Measurements from ENCODE around the gene BRCC3.

BRCC3 gene

DNA sequence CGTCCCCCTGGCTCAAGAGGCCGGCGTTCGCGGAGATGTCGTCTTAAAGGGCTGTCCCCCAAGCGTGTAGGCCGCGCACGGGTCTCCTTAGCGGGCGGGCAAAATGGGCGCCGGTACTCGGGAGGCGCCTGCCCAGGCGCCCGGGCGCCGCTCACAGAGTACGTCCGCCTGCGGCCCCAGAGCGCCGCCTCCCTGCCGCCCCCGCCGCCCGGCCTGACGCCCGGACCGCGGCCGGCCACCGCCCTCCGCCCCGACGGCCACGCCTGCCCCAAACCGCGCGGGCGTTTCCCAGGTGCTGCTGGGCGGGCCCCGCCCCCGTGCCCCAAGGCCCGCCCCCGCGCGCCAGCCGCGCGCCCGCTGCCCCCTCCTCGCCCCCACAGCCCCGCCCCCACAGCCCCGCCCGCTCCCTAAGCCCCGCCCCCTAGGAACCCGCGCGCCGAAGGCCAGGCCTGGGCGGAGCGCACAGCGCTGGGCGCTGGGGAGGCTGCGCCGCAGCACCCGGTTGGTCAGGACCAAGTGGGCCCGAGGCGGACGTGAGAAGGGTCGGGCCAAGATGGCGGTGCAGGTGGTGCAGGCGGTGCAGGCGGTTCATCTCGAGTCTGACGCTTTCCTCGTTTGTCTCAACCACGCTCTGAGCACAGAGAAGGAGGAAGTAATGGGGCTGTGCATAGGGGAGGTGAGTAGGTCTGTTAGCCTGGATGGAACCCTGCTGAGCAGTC, at the start of gene BRCC3, which contains the start of the genes CMC4 and MTCP1:
TSS of gene BRCC3 (plus strand) at position 534 of the 719 bp plus-strand sequence. CDS start at position 554, 20 bp downstream.
TSS of gene CMC4 (minus strand) at position 162 of the 719 bp plus-strand sequence. CDS start 7,113 bp downstream, outside the sequence.
TSS of gene MTCP1 (minus strand) at position 162 of the 719 bp plus-strand sequence. CDS start 5,126 bp downstream, outside the sequence.
- peak; percentile 82 for DNase-seq (ENCODE audit: low spot score)

DNA sequence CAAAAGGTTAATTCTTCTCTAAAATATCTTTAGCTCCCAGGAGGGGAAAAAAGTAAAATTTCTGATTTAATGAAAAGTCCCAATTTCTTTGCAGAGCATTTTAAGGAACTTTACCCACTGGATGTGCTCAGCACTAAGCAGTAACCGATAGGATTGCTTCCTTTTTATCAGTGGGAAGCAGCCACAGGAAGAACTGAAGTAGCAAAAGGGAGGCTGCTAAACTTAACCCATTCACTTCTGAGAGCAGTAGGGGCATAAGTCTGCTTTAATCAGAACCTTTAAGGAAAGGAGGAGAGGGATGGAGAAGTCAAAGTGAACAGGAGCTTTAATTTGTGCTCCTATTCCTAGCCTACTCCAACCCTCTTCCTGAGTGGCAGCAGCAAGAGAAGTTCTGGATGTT, 48.7 kb upstream of the BRCC3 start, which contains the start of gene F8:
TSS of gene F8 (minus strand) at position 139 of the 400 bp plus-strand sequence. CDS start 171 bp downstream, outside the sequence.
- DNase-seq (ENCODE audit: low spot score), result no peak

DNA sequence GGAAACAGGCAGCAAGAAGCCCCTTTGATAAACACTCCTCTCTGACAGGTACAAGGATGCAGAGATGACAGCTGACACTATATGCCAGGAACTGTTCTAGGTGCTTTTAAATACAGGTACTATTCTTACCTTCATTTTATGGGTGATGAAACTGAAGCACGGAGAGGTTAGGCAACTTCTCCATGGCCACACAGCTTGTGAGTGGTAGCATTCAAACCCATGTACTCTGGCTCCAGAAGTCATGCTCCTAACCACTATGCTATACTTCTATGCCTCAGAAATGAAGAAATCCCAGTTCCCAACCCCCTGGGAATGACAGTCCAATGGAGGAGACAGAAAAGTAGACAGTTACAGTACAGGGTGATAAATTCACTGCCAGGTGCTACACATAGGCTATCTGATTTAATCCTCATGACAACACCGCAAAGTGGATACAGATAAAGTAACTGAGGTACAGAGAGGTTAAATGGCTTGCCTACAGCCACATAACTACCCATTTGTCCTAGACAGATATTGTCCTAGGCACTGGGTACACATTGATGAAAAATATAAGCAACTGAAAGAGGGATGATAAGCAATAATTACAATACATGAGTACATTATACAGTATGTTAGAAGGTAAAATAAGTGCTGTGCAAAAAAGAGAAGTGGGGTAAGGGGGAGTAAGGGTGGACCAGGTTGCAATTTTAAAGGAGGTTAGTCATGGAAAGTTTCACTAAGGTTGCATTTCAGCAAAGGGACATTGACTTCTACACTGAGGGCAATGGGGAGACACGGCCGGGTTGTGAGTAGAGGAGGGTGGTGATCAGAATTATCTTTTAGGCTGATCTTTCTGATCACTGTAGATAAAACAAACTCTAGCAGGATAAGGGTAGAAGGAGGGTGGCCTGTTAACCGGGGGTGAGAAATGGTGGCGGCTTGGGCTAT, 47.1 kb upstream of the BRCC3 start:
- no peak for DNase-seq (ENCODE audit: low spot score)

DNA sequence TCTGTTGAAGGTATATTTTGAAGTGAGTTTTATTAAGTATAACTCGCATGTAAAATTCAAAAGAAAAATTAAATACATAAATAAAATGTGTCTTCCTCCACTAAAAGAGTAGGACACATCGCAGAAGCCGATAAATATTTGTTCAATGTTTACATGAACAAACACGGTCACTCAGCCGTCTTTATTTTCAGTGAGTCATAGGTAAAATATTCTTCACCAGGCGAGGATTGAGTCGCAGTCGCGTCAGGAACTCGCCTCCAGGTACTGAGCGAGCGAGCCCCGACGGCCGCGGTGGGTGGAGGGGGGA, 44.9 kb upstream of the BRCC3 start:
- no peak for DNase-seq (ENCODE audit: low spot score)

DNA sequence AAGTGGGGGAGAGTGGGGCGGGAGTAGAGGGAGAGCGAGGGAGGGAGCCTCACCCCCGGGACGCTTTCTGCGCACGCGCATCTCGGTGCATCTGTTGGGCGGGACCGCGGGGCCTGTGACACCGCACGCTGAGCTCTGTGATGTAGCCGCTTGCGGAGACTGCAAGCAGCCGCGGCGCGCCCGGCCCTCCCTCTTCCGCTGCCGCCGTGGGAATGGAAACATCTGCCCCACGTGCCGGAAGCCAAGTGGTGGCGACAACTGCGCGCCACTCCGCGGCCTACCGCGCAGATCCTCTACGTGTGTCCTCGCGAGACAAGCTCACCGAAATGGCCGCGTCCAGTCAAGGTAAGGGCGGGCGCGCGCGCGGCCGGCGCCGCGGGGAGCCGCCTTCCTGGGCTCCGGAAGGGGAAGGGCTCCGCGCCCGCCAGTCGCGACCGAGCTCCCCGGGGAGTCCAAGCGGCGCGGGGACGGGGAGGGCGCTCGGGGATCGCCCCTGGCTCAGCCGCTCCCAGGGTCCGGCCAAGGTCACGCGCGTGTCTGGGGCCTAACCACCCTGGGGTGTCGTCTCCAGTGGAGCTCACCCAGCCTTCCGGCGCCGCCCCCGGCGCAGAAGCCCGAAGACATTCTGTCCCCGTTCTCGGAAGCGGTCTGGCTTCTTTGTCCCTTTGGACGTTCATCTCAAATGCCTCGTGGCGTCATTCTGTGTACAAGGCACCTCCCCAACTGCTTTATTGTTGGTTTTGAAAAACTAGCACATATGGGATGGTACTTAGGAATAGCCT, 44.4 kb upstream of the BRCC3 start, which contains the start of gene FUNDC2:
TSS of gene FUNDC2 (plus strand) at position 118 of the 782 bp plus-strand sequence. CDS start at position 213, 95 bp downstream.
- peak; percentile 90 for DNase-seq (ENCODE audit: low spot score)

DNA sequence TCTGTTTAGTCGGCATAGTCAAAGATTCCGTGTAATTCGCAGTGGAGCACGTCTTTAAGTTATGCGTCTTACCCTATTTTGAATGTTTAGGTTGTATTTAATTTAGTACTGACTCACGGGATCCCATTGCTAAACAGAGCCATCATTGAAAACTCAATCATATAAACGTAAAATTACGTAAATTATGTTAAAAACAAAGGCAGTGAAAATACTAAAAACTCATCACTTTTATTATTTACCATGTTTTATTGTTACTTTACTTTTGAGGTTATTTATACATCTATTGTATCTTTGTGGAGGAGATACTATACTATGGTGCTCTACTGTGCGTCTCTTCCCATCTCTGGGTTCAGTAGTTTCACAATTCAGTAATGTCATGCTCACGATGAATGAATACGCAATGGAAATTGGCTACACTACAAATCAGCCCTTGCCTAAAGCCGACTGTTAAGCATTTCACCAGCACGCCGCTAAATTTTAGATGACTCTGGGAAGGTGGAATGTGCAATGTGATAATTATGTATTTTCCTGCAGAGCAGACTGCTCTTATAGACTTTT, 43.7 kb upstream of the BRCC3 start:
- DNase-seq (ENCODE audit: low spot score), result no peak

DNA sequence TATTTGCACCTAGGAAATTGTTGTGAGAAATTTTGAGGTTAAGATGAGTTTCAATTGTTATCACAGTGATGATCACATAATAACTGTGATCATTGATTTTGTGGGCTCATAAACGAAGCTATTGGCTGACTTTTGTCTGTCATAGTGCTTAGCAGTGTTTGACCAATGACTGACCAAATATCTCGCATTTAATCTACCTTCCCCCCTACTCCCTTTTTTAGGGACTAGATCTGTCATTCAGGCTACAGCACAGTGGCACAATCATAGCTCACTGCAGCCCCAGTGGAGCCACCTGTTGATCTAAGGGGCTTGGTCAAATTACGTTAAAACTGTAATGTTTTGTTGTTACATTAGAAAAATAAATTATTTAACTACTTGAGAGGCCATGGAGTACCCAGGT, 43.2 kb upstream of the BRCC3 start:
- DNase-seq (ENCODE audit: low spot score), result no peak

DNA sequence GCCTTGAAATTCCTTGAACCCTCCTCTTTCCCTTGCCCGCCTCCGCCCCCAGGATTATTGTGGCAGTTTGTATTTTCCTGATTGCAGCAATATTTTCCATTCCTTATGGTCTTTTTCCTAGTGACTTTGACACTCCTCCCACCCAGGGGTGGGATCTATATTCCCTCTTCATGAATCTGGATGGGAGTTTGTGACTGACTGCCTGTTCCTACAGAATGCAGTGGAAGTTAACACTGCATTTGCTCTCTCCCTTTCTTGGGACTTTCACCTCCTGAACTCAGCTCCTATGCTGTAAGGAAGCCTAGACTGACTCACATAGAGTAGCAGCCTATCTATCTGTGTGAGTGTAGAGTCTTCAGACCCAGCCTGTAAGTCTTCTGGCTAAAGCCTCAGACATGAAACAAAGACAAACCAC, 42.4 kb upstream of the BRCC3 start:
- no peak for DNase-seq (ENCODE audit: low spot score)

DNA sequence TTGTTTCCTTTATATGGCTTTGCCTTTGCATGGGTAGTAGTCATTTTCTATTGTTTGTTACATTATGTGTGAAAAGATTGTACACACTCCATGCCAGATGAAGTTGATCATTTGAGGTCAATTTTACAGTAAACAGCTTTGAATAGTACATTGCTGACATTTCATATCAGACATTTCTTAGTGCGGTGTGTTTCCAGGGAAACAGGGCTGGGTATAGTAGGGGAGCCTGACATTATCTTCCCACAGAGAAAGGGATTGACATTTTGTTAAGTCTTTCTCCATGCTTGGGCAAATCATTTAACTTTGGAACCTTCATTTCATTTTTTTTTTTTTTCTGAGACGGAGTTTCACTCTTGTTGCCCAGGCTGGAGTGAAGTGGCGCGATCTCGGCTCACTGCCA, 39.7 kb upstream of the BRCC3 start:
- no peak for DNase-seq (ENCODE audit: low spot score)

DNA sequence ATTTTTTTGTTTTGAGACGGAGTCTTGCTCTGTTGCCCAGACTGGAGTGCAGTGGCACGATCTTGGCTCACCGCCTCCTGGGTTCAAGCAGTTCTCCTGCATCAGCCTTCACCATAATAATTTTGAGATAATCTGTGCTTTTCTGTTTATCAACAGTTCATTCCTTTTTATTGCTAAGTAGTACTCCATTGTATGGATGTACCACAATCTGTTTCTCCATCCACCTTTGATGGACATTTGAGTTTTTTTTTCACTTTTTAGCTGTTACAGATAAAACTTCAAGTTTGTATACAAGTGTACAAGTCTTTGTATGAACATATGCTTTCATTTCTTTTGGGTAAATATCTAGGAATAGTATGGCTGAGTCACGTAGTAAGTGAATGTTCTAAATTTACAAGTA, 35.6 kb upstream of the BRCC3 start:
- DNase-seq (ENCODE audit: low spot score), result no peak

DNA sequence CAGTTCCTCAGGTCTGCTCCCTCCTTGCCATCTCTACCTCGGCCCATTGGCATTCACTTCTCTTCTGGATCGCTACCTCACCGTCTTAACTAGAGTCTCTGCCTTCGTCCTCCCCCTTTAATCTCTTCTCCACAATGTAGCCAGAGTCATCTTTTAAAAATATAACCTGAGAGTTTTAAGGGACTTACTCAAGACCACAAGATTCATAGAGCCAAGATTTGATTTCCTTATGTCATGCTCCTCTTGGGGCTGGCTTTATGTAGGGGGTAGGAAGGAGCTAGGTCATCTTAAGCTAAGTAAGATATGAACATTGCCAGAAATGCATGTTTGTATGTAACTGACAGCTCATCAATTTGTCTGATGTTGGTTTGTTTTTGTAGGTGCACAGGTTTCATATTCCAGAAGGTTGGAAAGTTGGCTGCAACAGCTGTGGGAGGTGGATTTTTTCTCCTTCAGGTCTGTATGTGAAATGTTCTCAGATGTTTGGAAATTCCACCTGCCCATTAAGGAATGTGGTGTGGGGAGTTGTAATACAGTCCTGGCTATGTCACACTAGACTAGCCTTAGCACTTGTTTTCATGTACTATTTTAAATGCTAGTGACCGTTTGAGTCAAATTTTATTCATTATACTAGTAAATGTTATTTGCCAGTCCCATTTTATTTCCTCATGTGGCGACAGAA, 25.0 kb upstream of the BRCC3 start:
- DNase-seq (ENCODE audit: low spot score), result no peak

DNA sequence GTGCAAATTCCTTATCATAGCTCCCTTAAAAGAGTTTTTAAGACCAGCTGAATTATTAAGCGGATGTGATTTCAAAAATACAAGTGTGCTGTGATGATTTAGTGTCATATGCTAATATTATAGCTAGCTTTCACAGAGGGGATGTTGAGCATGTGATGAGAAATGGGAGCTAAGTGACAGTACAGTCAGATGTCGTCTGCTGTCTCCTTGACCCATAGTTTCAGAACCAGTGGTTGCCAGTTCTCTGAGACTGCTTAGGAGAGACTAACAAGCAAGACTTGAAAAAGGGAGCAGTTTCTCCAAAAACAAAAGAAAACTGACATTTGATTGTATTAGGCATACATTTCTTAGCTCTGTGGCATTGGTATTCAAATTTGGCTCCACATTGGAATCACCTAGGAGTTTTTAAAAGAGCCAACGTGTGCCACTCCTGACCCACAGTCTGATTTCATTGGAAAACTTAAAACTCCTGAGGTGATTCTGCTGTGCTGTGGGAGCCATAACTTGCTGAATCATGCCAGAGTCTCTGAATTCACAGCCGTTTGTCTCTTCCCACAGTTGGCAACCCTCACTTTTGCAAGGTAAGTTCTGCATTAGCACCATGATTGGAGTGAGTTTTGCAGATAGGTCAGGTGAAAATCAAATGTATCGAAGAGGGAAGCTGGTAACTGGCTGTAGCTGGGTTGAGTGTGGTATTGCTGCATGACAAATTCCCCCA, 24.3 kb upstream of the BRCC3 start:
- DNase-seq (ENCODE audit: low spot score), result no peak

DNA sequence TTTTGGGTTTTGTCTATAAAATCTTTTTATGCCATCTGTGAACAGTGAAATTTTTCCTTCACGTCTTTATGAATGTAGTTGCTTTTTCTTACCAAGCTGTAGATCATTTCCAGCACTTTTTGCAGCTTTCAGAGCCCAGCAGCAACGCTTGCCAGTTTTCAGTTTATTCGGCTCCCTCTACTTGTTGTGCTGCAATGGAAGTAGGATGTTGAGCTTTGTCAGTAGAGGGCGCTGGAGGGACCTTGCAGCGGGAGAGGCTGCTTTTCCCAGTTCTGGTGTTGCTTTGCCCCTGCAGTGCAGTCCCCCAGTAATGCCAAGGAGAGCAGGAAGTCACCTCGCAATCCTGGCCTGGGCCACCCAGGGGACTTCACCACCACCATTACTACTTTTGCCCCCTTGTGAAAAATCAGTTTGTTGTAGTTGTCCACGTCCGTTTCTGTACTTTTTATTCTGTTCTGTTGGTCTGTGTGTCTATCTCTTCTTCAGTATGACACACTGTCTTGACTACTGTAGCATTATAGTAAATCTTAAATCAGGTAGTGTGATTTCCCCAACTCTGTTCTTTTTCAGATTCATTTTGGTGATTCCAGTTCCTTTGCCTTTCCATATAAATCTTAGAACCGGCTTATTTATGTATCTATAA, 22.2 kb upstream of the BRCC3 start:
- peak; percentile 61 for DNase-seq (ENCODE audit: low spot score)

DNA sequence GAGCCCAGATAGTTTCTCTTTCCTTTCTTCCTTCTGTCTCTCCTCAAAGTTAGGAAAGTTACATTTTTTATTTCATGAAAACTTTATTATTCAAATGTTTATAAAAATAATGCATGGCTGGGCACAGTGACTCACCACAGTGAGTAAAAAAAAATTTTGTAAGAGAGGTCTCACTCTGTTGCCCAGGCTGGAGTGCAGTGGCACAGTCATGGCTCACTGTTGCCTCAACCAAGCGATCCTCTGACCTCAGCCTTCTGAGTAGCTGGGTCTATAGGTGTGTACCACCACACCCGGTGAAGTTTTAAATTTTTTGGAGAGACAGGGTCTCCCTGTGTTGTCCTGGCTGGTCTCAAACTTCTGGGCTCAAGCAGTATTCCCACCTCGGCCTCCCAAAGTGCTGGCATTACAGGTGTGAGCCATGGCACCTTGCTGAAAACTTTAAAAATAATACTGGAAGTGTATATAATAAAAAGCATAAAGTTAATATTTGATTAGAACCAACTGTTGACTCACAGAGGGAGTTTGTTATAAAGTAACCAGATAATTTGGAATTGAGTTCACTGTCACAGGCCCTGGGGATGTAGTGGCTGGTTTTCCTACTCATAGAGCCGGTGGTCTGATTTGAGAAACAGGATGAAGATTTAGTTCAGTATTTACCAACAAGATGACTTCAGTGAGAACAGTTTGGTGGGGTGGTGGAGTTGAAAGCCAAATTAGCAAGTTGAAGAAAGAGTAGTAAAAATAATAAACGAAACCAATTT, 18.4 kb upstream of the BRCC3 start:
- DNase-seq (ENCODE audit: low spot score), result no peak

DNA sequence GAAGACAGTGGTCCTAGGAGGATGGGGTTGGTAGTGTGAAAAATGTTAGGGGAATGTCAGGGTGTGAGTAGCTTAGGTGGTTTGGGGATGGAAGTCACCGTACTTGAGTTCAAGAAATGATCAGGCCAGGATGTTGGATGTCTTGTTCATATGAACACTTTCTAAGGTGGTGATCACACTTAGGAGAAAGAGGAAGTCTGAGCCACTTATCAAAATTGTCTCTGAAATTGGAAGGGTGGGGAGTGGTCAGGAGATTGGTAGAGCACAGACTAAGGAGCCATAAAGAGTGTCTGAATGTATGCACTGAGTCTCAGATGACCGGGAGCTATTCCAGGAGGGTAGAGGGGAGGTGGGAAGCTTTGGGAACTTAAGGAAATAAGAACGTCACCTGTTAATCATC, 17.7 kb upstream of the BRCC3 start:
- DNase-seq (ENCODE audit: low spot score), result no peak

DNA sequence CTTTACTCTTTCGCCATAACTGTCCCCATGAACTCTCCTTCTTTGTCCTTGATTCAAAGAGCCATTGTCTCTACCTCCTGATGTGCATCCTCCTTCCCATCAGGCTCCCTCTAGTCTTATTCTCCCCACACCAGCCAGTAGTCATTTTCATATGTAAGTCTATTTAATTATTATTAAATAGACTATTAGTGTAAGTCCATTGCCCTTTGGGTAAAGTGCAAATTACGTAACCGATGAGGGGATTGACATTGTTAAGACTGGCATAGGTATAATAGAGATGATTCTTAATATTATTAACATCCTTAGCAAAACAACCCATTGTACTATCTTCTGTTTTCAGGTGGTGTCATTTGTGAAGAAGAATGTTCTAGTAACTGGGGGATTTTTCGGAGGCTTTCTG, 17.1 kb upstream of the BRCC3 start:
- no peak for DNase-seq (ENCODE audit: low spot score)

DNA sequence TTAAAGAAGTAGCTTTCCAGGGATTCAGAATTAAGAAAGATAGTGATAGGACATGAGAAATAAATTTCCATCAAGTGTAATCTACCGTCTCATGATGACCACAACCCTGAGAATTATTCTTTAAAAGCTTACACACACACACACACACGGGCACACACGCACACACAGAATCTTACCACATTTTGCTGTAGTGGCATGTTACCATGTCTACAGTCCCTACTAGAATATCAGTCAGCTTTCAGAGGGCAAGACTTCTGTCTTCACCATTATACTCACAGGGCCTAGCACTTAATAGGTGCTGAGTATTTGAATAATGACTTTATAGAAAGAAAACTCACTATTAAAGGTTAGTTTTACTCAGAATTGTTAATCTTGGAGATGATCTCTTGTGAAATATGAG, 15.8 kb upstream of the BRCC3 start:
- no peak for DNase-seq (ENCODE audit: low spot score)

DNA sequence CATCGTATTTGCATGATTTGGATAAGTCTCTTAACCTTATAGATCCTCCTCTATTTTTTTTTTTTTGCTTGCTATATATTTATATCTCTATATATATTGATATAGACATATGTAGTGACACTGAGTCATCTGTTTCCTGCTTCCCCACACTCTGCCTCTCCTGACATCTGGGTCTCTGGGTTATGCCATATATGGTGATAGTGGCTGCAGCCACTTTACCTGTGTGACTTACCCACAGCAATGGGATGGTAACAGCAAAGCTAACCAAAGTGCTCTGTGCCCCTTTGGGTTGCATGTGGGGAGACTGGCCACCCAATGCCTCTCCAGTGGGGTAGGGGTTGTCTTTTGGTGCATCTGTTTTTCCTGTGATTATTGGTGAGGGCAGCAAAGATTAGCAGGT, 14.8 kb upstream of the BRCC3 start:
- DNase-seq (ENCODE audit: low spot score), result no peak

Data from ecto neural progenitor cell (in vitro differentiated cells).